ENCODE results near the gene UBE2I. TPM values are rescaled to one million over a fixed set of nuclear protein-coding genes. Genes with fewer than 3 reads are reported as not detected.
"Not testable (repeated sequence)": the region's sequence is repeated elsewhere in the genome, so short reads cannot be mapped to it uniquely, and the experiment has no call there.

The UBE2I gene
- total RNA-seq, 1 experiment from 2014 or later, result 120 TPM

- not testable (repeated sequence) for DNase-seq (ENCODE audit: extremely low read depth, low read depth)
Observed at GRCh38 chr16:1328136-1328535, 18.7 kb downstream of the UBE2I start.

GRCh38 chr16:1328961-1329360, 19.5 kb downstream of the UBE2I start:
- DNase-seq (ENCODE audit: extremely low read depth, low read depth), result not testable (repeated sequence)

- no peak for DNase-seq (ENCODE audit: extremely low read depth, low read depth)
Observed at GRCh38 chr16:1330260-1330914, 21.0 kb downstream of the UBE2I start.

- DNase-seq (ENCODE audit: extremely low read depth, low read depth), result no peak
Observed at GRCh38 chr16:1330931-1331711, 21.7 kb downstream of the UBE2I start.

- no peak for DNase-seq (ENCODE audit: extremely low read depth, low read depth)
Observed at GRCh38 chr16:1331712-1332617, 22.5 kb downstream of the UBE2I start.

GRCh38 chr16:1332618-1333148, 23.2 kb downstream of the UBE2I start:
- DNase-seq (ENCODE audit: extremely low read depth, low read depth), result no peak

- DNase-seq (ENCODE audit: extremely low read depth, low read depth), result peak; percentile 38
Observed at GRCh38 chr16:1333149-1333812, 23.8 kb downstream of the UBE2I start, which contains the start of gene BAIAP3. Gene BAIAP3 (plus strand): TSS chr16:1333645. CDS start chr16:1338550, 4,905 bp downstream.

- DNase-seq (ENCODE audit: extremely low read depth, low read depth), result no peak
Observed at GRCh38 chr16:1333854-1334700, 24.6 kb downstream of the UBE2I start.

- no peak for DNase-seq (ENCODE audit: extremely low read depth, low read depth)
Observed at GRCh38 chr16:1334739-1335138, 25.3 kb downstream of the UBE2I start.

- no peak for DNase-seq (ENCODE audit: extremely low read depth, low read depth)
Observed at GRCh38 chr16:1335211-1335971, 26.0 kb downstream of the UBE2I start.

- no peak for DNase-seq (ENCODE audit: extremely low read depth, low read depth)
Observed at GRCh38 chr16:1335996-1336395, 26.6 kb downstream of the UBE2I start.

- DNase-seq (ENCODE audit: extremely low read depth, low read depth), result no peak
Observed at GRCh38 chr16:1336619-1337018, 27.2 kb downstream of the UBE2I start.

GRCh38 chr16:1337486-1337885, 28.1 kb downstream of the UBE2I start:
- DNase-seq (ENCODE audit: extremely low read depth, low read depth), result no peak

- DNase-seq (ENCODE audit: extremely low read depth, low read depth), result peak; percentile 25
Observed at GRCh38 chr16:1338119-1338730, 28.8 kb downstream of the UBE2I start.

GRCh38 chr16:1338855-1339675, 29.6 kb downstream of the UBE2I start:
- DNase-seq (ENCODE audit: extremely low read depth, low read depth), result no peak

GRCh38 chr16:1340730-1341494, 31.5 kb downstream of the UBE2I start:
- no peak for DNase-seq (ENCODE audit: extremely low read depth, low read depth)
